ENCODE data around the gene NCBP1.
"Not testable (repeated sequence)": the region's sequence is repeated elsewhere in the genome, so short reads cannot be mapped to it uniquely, and the experiment has no call there.

The NCBP1 gene, protein sequence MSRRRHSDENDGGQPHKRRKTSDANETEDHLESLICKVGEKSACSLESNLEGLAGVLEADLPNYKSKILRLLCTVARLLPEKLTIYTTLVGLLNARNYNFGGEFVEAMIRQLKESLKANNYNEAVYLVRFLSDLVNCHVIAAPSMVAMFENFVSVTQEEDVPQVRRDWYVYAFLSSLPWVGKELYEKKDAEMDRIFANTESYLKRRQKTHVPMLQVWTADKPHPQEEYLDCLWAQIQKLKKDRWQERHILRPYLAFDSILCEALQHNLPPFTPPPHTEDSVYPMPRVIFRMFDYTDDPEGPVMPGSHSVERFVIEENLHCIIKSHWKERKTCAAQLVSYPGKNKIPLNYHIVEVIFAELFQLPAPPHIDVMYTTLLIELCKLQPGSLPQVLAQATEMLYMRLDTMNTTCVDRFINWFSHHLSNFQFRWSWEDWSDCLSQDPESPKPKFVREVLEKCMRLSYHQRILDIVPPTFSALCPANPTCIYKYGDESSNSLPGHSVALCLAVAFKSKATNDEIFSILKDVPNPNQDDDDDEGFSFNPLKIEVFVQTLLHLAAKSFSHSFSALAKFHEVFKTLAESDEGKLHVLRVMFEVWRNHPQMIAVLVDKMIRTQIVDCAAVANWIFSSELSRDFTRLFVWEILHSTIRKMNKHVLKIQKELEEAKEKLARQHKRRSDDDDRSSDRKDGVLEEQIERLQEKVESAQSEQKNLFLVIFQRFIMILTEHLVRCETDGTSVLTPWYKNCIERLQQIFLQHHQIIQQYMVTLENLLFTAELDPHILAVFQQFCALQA

DNA sequence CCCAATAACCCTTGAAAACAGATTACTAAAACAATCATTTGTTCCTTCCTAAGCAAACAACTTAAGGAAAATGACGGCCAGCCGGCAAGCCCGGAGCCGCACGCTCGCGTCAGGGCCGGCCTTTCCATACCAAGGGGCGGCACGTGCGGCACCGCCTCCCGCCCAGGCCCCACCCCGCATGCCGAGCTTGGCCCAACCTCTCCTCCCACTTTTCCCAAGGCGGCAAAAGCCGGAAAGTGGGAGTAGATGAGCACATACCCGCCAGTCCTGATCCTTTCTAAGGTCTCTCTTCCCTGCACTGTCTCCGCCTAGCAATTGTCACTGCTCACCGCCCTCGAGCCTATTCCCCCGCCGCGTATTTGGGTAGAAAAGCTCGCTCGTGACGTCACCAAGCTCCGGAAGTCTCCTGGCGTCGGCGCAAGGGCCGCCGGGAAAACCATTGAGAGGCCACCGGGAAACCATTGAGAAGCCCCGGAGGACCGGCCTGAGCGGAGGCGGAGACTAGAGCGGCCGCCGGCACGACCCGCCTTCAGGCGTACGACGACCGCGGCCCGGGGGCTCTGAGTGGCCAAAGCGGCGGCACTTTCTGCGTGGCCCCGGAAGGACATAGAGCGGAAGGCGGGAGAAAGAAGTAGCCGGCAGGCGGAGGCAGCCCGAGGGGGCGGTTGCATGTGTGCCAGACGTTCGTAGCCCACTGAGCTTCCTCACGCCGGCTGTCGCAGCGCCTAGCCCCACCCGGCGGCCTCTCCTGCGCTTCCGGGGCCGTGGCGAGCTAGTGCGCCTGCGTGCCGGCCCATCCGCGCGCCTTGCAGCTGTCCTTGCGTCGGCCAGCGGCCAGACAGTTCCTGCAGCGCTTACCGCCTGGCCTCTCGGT lies at the start of gene NCBP1, which contains the start of gene TSTD2:
Gene NCBP1 (plus strand): TSS at position 837 of the 874 bp plus-strand sequence. CDS start 61 bp downstream, outside the sequence.
Gene TSTD2 (minus strand): TSS at position 384 of the 874 bp plus-strand sequence. CDS start 5,806 bp downstream, outside the sequence.
- DNase-seq (ENCODE audit: insufficient read length, low spot score) (peak; percentile 61), FAIRE-seq (peak; percentile 93)

DNA sequence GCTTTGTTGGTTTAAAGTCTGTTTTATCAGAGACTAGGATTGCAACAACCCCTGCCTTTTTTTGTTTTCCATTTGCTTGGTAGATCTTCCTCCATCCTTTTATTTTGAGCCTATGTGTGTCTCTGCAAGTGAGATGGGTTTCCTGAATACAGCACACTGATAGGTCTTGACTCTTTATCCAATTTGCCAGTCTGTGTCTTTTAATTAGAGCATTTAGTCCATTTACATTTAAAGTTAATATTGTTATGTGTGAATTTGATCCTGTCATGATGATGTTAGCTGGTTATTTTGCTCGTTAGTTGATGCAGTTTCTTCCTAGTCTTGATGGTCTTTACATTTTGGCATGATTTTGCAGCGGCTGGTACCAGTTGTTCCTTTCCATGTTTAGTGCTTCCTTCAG lies 48.8 kb upstream of the NCBP1 start:
- DNase-seq (ENCODE audit: insufficient read length, low spot score); FAIRE-seq: not testable (repeated sequence)

DNA sequence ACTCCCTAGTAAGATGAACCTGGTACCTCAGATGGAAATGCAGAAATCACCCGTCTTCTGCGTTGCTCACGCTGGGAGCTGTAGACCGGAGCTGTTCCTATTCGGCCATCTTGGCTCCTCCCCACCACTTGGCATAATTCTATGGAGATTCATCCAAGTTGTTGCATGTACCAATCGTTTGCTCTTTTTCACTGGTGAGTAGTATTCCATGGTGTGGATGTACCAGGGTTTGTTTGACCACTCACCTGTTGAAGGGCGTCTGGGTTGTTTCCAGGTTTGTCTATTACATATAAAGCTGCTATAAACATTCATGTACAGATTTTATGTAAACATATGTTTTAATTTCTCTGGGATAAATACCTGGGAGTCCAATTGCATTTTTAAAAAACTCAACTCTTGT lies 46.7 kb upstream of the NCBP1 start:
- not testable (repeated sequence) for FAIRE-seq; DNase-seq (ENCODE audit: insufficient read length, low spot score)

DNA sequence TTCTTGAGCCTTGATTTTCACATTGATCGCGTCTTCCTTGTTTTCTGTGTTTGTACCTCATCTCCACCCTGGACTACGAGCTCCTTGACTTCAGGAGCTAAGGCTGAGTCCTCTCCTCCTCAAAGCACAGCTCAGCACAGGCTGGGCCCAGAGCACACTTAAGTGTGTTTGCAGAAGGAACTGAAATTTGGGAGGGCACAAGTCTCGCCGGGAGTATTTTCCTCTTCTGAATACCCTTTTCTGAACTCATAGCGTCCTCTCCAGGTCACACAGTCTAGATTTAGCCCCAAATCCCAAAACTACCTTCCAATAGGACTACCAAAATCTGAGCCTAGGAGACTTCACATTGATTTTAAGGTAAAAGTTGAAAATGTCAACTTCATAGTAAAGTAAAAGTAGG lies 42.1 kb upstream of the NCBP1 start:
- DNase-seq (ENCODE audit: insufficient read length, low spot score): no peak
- no peak for FAIRE-seq

DNA sequence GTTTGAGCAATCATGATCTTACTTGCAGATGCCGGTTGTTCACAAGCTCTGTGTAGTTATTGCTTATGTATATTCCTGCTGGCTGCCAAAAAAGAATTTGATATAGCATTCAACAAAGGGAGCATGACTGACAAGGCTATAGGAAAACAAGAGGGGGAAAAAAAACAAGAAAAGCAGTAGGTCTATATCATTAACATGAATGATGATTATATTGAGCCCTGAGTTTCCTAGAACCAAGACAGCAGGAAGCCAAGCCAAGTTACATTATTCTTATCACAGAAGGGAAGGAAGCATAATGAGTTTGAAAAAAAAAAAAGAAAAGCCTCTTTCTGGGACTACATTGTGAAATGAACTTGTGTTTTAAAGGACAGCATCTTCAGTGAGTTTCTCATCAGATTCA lies 41.5 kb upstream of the NCBP1 start:
- FAIRE-seq (no peak), DNase-seq (ENCODE audit: insufficient read length, low spot score) (no peak)

DNA sequence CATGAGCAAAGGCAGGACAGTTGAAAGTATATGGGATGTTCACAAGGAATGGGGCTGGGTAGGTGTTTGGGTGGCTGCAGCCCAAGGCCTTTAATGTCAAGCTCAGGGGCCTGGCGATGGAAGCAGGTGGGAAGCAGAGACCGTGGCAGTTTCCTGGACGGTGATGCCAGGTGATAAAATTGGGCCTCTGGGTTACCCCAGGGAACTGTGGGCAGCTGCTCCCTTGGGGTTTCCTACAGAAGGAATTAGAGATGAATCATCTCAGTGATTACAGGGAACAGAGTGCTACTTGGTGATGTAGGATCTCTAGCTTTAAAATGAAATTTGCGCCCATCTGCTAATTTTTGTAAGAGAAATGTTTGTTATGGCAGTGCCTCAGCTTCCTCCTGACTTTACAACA lies 39.7 kb upstream of the NCBP1 start:
- FAIRE-seq (no peak), DNase-seq (ENCODE audit: insufficient read length, low spot score) (no peak)

DNA sequence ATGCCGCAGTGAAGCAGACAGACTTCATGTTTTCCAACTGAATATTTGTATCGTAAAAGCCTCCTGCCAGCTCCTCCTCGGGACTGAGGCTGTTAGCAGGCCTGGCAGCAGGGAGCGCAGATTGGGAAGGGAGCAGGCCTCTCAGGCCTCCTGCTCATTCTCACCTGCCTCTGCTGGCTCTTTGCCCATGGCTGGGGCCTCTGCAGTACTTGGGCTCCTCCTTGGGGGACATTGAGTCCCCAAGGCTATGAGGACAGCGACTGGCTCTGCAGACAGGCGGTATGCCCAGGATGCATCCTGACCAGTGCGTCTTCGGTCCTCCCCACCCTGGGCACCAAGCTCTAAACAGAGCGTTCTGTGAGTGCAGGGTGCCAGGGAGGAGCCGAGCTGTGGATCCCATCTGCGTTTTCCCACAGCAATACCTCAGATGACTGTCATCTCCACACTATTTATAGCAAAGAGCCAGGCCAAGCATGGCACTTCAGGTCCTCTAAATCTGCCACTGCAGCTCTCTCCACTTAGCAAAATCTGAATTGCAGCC lies 39.2 kb upstream of the NCBP1 start:
- FAIRE-seq (no peak), DNase-seq (ENCODE audit: insufficient read length, low spot score) (no peak)

DNA sequence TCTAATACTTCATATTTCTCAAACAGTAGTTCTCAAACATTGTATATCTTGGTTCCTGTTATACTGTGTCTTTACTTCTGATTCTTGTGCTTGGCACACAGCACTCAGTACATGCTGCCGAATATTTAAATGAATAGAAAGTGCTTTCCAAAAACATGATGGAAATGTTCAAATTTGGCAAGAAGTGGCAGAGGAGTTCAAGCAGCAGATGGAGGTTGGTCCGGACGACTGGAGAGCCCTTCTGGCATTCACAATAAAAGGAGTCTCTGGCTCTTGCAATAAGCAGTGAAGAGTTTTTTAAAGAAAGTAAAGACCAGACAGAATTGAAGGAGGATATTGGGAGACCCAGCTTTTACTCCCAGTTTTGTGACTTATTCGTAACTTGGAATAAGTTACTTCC lies 36.7 kb upstream of the NCBP1 start:
- no peak for FAIRE-seq
- DNase-seq (ENCODE audit: insufficient read length, low spot score): no peak

DNA sequence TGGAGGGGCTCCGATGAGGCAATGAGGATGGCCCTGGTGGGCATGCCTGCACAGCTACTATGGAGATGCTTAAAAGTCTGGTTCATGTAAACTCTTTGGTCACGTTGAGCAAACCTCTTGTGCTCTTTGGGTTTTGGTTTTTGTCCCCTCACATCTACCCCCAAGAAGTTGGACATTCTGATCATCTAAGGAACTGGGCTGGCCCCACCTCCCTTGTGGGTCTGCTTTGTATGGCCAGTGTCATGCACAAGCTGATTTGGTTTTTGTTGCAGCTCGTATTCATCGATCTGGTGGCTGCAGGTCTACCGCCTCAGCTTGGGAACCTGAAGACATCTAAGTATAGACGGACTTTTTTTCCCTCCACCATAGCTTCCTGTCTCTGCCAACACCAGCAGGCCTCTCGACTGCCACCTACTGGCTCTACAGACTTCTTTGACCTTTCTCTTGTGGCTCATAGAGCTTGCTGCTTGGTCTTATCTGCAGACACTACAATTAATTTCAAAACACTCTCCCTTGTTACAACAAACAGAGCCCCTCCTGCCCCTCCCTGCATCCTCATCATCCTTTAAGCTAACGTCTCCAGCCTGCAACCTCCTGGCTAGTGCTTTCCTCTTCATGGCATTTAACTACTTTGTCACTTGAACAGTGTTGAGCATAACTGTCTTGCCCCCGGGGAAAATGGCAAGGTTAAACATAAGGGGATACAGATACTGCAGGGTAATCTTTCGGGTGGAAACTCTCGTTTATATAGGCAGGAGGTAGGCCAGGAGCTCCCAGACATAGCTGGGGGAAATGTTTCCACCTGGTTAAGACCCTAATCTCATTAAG lies 34.9 kb upstream of the NCBP1 start:
- peak; percentile 67 for DNase-seq (ENCODE audit: insufficient read length, low spot score)
- FAIRE-seq: peak; percentile 95

DNA sequence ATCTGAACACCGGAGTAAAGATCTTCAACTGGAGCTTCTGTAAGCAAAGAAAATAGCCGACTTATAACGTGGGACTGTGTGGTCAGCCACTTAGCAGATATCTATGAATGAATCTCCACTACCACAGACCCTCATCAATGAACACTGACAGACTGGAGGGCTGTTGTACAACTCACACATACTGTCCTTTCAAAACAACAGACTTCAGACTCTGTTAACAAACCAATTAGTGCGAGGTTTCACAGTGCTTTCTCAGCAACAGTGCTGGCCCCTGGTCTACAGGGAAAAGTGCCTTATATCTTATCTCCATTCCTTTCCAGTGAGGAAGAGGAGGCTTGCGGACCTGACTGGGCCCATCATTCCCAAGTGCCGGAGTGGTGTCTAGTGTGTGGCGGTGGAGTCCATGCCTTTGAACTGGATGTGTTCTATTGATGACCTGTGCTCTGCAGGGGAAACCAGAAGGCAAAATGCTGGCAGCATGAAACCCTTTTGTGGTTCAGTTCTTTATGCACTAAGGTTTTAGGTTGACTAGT lies 34.2 kb upstream of the NCBP1 start:
- DNase-seq (ENCODE audit: insufficient read length, low spot score) (no peak), FAIRE-seq (no peak)

DNA sequence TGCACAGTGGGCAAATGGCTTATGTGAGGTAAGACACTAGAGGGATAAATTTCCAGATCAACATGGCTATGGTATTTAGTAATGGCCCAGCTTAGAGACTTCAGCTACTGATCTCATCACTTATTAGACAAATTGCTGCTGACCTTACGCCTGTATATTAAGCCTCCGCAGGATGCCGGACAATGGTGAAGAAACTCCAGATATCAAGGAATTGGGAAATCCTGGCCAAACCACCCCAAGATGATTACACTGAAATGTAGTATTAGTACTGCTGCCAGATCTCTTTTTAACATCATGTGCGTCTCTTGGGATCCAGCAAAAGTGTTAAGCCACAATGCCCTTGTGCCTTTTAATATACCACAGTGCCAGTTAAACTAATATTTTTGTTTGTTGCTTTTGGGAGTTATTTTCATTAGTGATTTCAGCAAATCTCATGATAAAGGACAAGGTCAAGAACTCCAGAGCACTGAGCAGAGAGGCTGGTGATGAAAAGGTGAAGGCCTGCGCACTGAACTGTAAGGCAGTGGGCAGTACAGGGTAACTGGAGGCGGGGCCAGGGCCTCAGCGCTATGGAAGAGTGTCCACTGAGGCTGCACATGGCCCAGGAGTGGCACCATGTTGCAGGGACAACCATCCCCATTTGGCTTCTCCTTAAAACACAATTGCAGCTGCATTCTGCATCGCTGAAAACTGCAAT lies 32.9 kb upstream of the NCBP1 start:
- DNase-seq (ENCODE audit: insufficient read length, low spot score) (no peak), FAIRE-seq (no peak)

DNA sequence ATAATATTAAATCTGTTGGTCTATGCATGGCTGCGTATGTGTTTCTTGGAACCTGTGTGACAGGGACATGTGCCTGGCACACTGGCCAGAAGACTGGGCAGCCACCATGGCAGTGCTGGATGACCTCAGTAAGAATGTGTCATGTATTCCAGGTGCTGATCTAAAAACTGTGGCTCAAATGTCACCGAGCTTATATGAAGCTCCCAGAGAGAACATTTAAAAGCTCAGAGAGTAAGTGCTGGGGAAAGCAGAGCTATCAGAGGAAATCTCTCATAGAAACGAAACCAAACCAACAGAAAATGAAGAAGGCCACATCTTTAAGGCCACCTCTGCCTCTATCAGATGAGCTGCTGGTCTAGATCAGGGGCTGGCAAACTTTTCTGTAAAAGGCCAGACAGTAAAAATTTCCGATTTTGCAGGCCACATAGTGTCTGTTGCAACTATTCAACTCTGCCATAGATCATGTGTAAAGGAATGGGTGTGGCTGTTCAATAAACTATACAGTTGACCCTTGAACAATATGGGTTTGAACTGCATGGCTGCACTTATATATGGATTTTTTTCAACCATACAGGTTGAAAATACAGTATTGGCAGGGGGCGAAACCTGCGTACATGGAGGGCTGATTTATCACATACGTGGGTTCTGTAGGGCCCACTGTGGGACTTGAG lies 32.3 kb upstream of the NCBP1 start:
- FAIRE-seq: no peak
- no peak for DNase-seq (ENCODE audit: insufficient read length, low spot score)

DNA sequence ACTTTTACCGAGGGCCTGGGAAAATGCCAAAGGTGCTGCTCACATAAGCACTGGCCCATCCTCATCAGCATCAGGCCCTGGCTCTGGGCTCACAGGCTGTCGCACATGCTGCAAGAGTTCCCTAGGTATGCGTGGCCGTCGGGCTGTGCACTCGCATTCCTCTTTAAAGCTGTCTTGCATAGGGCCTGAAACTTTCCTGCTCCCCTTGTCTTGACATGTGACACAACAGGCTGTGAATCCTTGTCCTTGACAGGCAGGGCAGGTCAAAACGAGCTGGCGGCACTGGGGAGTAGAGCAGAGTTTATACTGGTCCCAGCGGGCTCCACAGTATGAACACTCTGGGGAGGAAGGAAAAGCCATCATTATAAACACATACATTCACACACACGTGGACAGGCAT lies 31.2 kb upstream of the NCBP1 start:
- no peak for DNase-seq (ENCODE audit: insufficient read length, low spot score)
- no peak for FAIRE-seq

DNA sequence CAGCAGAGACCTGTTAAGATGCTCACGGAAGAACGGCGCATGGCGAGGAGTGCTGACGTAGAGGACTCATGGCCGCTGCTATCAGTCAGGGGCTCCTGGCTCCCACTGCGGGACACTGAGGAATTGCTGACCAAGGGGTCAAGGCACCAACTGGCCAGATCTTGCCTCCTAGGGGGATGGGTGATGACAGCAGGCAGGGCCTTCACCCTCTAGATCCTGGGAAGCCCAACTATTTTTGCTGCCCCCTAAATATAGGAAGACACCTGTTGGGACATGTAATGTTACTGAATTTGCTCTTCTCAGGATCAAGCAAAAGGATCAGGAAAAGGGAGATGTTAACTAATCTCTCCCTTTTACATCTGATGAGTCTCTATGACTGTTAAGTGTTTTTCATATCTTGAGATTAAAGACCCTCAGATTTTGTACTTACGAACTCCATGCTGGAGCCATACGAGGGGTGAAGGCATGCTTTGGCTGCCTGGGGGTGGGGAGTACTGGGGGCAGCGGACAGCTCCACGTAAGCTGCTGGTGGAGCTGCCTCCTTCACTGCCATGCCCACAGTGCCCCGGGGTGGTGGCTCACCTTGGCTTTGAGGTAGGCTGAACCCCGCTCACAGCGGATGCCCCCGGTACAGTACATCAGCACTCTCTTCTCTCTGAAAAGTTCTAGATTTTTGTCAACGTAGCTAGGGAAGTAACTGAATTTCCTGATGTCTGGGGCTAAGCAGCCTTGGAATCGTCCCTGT lies 28.5 kb upstream of the NCBP1 start:
- DNase-seq (ENCODE audit: insufficient read length, low spot score) (no peak), FAIRE-seq (no peak)

DNA sequence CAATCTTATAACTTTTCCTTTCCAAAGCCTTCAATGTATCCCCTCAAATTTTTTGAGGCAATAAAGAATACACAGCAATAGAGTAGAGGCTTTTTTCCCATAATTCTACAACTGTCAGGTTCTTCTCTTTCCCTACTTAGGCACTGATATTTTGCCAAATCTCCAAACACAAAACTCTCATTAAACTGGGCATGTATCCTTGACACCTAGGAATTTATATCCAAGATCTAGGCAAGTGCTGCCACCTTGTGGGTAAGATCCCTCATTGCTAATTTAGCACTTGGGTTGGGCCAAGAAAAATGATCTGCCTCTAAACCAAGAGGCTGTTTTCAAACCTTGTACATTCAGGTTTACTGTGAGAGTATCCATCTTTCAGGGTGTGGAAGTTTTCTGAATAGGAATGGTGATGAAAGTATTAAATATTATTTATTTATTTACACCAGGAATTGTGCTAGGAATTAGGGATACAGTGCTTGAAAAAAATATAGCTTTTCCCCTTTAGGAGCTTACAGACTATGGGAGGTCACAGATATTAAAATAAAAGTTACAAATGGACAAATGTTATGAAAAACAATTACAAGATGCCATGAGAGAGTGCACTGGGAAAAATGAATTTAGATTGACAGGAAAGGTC lies 18.1 kb upstream of the NCBP1 start:
- FAIRE-seq (peak; percentile 66), DNase-seq (ENCODE audit: insufficient read length, low spot score) (no peak)

DNA sequence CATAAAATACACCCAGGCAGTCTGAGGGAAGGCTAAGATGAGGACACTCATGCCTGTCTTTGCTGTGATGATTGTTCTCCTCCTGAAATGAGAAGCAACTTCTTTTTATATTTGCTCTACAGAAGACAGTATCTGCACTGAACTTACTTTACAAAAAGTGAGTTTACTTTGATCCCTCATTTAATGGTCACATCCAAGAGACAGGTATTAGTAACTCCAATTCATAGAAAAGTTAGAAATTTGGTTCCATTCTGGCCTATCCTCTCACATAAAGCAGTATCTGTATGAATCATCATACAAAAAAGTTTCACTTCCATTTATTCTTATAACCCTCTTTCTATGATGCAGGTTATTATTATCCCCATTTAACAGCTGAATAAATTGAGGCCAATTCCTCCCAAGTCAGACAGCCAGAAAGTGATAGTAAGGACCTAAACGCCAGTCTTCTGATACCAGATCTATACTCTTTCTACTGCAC lies 15.6 kb upstream of the NCBP1 start:
- FAIRE-seq (no peak), DNase-seq (ENCODE audit: insufficient read length, low spot score) (no peak)

DNA sequence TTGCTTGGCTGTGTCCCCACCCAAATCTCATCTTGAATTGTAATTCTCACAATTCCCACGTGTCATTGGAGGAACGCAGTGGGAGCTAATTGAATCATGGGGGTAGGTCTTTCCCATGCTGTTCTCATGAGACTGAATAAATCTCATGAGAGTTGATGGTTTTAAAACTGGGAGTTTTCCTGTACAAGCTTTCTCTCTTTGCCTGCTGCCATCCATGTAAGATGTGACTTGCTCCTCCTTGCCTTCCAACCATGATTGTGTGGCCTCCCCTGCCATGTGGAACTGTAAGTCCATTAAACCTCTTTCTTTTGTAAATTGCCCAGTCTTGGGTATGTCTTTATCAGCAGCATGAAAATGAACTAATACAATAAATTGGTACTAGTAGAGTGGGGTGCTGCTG lies 13.6 kb upstream of the NCBP1 start:
- FAIRE-seq; DNase-seq (ENCODE audit: insufficient read length, low spot score): not testable (repeated sequence)
